H1 (cell line): ENCODE data around the gene KHDC1L. TPM values are rescaled to one million over a fixed set of nuclear protein-coding genes. Genes with fewer than 3 reads are reported as not detected.
A peak's percentile ranks its signal among the peaks of the same experiment; 100 is the strongest.

Experiments
- CTCF ChIA-PET: fragments of 300-600 bp; sonication (Branson Sonifier 250); formaldehyde crosslinking; loops from one replicate; lab custom pipeline; 2021; ENCODE audit not compliant: partially characterized antibody; lab: Charles Lee
- POLR2A ChIA-PET: fragments of 300-600 bp; sonication (Branson Sonifier 250); formaldehyde crosslinking; loops from one replicate; lab custom pipeline; 2021; ENCODE audit warnings: inconsistent platforms; ENCODE audit not compliant: partially characterized antibody; lab: Charles Lee
- DNase-seq, 2 experiments: peaks; one replicate each; pipeline versions ENCODE4 v3.0.0 to v3.0.0-alpha.2; 2010 to 2022; ENCODE audit warnings: low spot score in 2 of 2, low read depth in 1 of 2, mixed read lengths in 1 of 2
- FAIRE-seq: peaks from 2 replicates; lab custom pipeline; 2011; peaks lifted over from hg19 to GRCh38; lab: Jason Lieb, UNC
- H2AFZ ChIP-seq: 2 replicates; pipeline ENCODE4 v1.8.1; 2012; ENCODE audit warnings: low read length, inconsistent platforms
- H2AK5ac ChIP-seq: 2 replicates; pipeline ENCODE4 v1.6.1; 2013; ENCODE audit warnings: low read depth, low read length
- H2BK120ac ChIP-seq: replicated peaks from 2 replicates; pipeline ENCODE3; 2013; ENCODE audit warnings: low read depth, low read length, inconsistent platforms
- H2BK12ac ChIP-seq: 2 replicates; pipeline ENCODE4 v1.6.1; 2013; ENCODE audit warnings: low read depth, low read length
- H2BK15ac ChIP-seq: 2 replicates; pipeline ENCODE4 v1.6.1; 2013; ENCODE audit warnings: low read length
- H2BK20ac ChIP-seq: 2 replicates; pipeline ENCODE4 v1.6.1; 2013; ENCODE audit warnings: low read length
- H2BK5ac ChIP-seq: 2 replicates; pipeline ENCODE4 v1.6.1; 2013; ENCODE audit warnings: low read depth, low read length
- H3K14ac ChIP-seq: 2 replicates; pipeline ENCODE4 v1.6.1; 2013; ENCODE audit warnings: inconsistent platforms; ENCODE audit not compliant: insufficient read length
- H3K18ac ChIP-seq: 2 replicates; pipeline ENCODE4 v1.6.1; 2013; ENCODE audit warnings: low read length; ENCODE audit errors: extremely low read depth
- H3K23ac ChIP-seq: 2 replicates; pipeline ENCODE4 v1.6.1; 2013; ENCODE audit warnings: inconsistent platforms; ENCODE audit not compliant: insufficient read length
- H3K23me2 ChIP-seq: 2 replicates; pipeline ENCODE4 v1.6.1; 2013; ENCODE audit warnings: low read depth, low read length
- H3K27ac ChIP-seq: 2 replicates; pipeline ENCODE4 v1.6.1; 2011; ENCODE audit warnings: low read depth, low read length, inconsistent platforms
- H3K27me3 ChIP-seq, 4 experiments: replicated peaks in 1 of 4; 1 replicate in 1 of 4; 2 replicates in 3 of 4; pipeline versions ENCODE4 v1.6.1 to v1.8.1; 2011 to 2013; ENCODE audit warnings: low read length in 3 of 4, mild to moderate bottlenecking in 3 of 4, inconsistent platforms in 2 of 4, mixed read lengths in 2 of 4, moderate library complexity in 1 of 4; ENCODE audit not compliant: control insufficient read depth in 3 of 4, insufficient read depth in 3 of 4; ENCODE audit errors: extremely low read depth in 1 of 4
- H3K36me3 ChIP-seq, 4 experiments: 2 replicates each; pipeline versions ENCODE4 v1.6.1 to v1.8.1; 2011 to 2013; ENCODE audit warnings: mild to moderate bottlenecking in 4 of 4, low read length in 3 of 4, moderate library complexity in 2 of 4, control low read depth in 1 of 4, inconsistent platforms in 1 of 4; ENCODE audit not compliant: insufficient read depth in 4 of 4, control insufficient read depth in 2 of 4
- H3K4ac ChIP-seq: replicated peaks from 2 replicates; pipeline ENCODE3; 2013; ENCODE audit warnings: low read length, low read depth, mixed read lengths, inconsistent platforms; ENCODE audit not compliant: insufficient read length
- H3K4me1 ChIP-seq, 4 experiments: replicated peaks in 1 of 4; 1 replicate in 1 of 4; 2 replicates in 3 of 4; pipeline versions ENCODE4 v1.6.1 to v1.8.1; 2011 to 2013; ENCODE audit warnings: low read length in 3 of 4, inconsistent platforms in 2 of 4, mixed read lengths in 1 of 4; ENCODE audit not compliant: insufficient read depth in 4 of 4, control insufficient read depth in 3 of 4
- H3K4me2 ChIP-seq, 2 experiments: 2 replicates each; pipeline versions ENCODE4 v1.6.1 to v1.8.1; 2011 to 2013; ENCODE audit warnings: low read depth in 2 of 2, low read length in 2 of 2, control low read depth in 1 of 2, inconsistent platforms in 1 of 2, mild to moderate bottlenecking in 1 of 2; ENCODE audit not compliant: insufficient read depth in 1 of 2
- H3K4me3 ChIP-seq, 4 experiments: fragments of 200-600, 300-600 bp in 1 of 4; sonication (generic), shearing (Covaris generic), sonication (Bioruptor Twin) in 1 of 4; 2 replicates each; pipeline versions ENCODE4 v1.5.1 to v1.8.1; 2011 to 2016; ENCODE audit warnings: low read length in 4 of 4, low read depth in 3 of 4, control low read depth in 2 of 4, inconsistent platforms in 2 of 4, mild to moderate bottlenecking in 2 of 4, mixed read lengths in 1 of 4, moderate library complexity in 1 of 4; ENCODE audit not compliant: insufficient read depth in 2 of 4; ENCODE audit errors: extremely low read depth in 1 of 4
- H3K56ac ChIP-seq: replicated peaks from 2 replicates; pipeline ENCODE3; 2013; ENCODE audit warnings: low read depth, mild to moderate bottlenecking, mixed read lengths, low read length, inconsistent platforms; ENCODE audit not compliant: insufficient read length
- H3K79me1 ChIP-seq: 2 replicates; pipeline ENCODE4 v1.6.1; 2013; ENCODE audit warnings: low read depth, low read length, control low read depth
- H3K79me2 ChIP-seq, 2 experiments: 2 replicates each; pipeline versions ENCODE4 v1.6.1 to v1.8.1; 2012 to 2013; ENCODE audit warnings: low read length in 2 of 2, mild to moderate bottlenecking in 2 of 2, inconsistent platforms in 1 of 2; ENCODE audit not compliant: insufficient read depth in 2 of 2, control insufficient read depth in 1 of 2
- H3K9ac ChIP-seq, 4 experiments: replicated peaks in 1 of 4; 1 replicate in 1 of 4; 2 replicates in 3 of 4; pipeline versions ENCODE4 v1.6.1 to v1.8.1; 2011 to 2013; ENCODE audit warnings: low read depth in 3 of 4, low read length in 3 of 4, control low read depth in 2 of 4, mild to moderate bottlenecking in 2 of 4, moderate library complexity in 2 of 4, inconsistent platforms in 1 of 4; ENCODE audit errors: extremely low read depth in 1 of 4
- H3K9me3 ChIP-seq, 2 experiments: 2 replicates each; pipeline versions ENCODE4 v1.6.1 to v1.8.1; 2012 to 2013; ENCODE audit warnings: mild to moderate bottlenecking in 2 of 2, moderate library complexity in 2 of 2, control low read depth in 1 of 2, inconsistent platforms in 1 of 2, low read depth in 1 of 2, low read length in 1 of 2, mixed read lengths in 1 of 2; ENCODE audit not compliant: insufficient read depth in 2 of 2
- H4K20me1 ChIP-seq, 2 experiments: replicated peaks in 1 of 2; 2 replicates each; pipeline versions ENCODE3 to v1.8.1; 2011 to 2013; ENCODE audit warnings: inconsistent platforms in 2 of 2, low read length in 2 of 2, mild to moderate bottlenecking in 1 of 2; ENCODE audit not compliant: insufficient read depth in 2 of 2, control insufficient read depth in 1 of 2
- H4K5ac ChIP-seq: 2 replicates; pipeline ENCODE4 v1.6.1; 2013; ENCODE audit warnings: low read length, low read depth, mixed read lengths, inconsistent platforms; ENCODE audit not compliant: insufficient read length
- H4K8ac ChIP-seq: 2 replicates; pipeline ENCODE4 v1.8.0; 2013; ENCODE audit warnings: mild to moderate bottlenecking, moderate library complexity, low read length, inconsistent platforms; ENCODE audit not compliant: insufficient read depth; ENCODE audit errors: extremely low read depth
- H4K91ac ChIP-seq: replicated peaks from 2 replicates; pipeline ENCODE3; 2013; ENCODE audit warnings: low read length, mixed read lengths, inconsistent platforms; ENCODE audit not compliant: insufficient read length
- CHD1 ChIP-seq: IDR thresholded peaks from 2 replicates; pipeline ENCODE4 v1.6.1; 2012; ENCODE audit warnings: low read depth, low read length, improper control_type of control experiment
- EGR1 ChIP-seq: IDR thresholded peaks from 2 replicates; pipeline ENCODE4 v1.6.1; 2011; ENCODE audit warnings: low read depth, low read length, borderline replicate concordance
- HDAC2 ChIP-seq, 2 experiments: fragments of 300-600 bp in 1 of 2; sonication (generic) in 1 of 2; IDR thresholded peaks; 2 replicates each; pipeline ENCODE4 v1.6.1; 2011 to 2012; ENCODE audit warnings: low read depth in 2 of 2, low read length in 2 of 2, mild to moderate bottlenecking in 2 of 2, moderate library complexity in 2 of 2, borderline replicate concordance in 1 of 2, inconsistent platforms in 1 of 2
- POLR2A ChIP-seq, 2 experiments: IDR thresholded peaks; 1 replicate in 1 of 2; 2 replicates in 1 of 2; pipeline ENCODE4 v1.6.1; 2011; ENCODE audit warnings: low read depth in 2 of 2, low read length in 2 of 2, mild to moderate bottlenecking in 2 of 2; ENCODE audit errors: control extremely low read depth in 1 of 2
- SP2 ChIP-seq: IDR thresholded peaks from 2 replicates; pipeline ENCODE4 v1.6.1; 2012; ENCODE audit warnings: mild to moderate bottlenecking, low read length, inconsistent platforms
- WGBS, 2 experiments: shearing (Covaris generic) in 1 of 2; methylation state at CpG; one replicate each; pipeline versions ENCODE4 v1.1.6 to v1.1.7; 2013 to 2015; ENCODE audit warnings: low lambda C conversion rate in 2 of 2, mixed read lengths in 2 of 2, inconsistent platforms in 1 of 2, low coverage in 1 of 2, missing lambda C conversion rate in 1 of 2; ENCODE audit not compliant: insufficient replicate concordance in 2 of 2, insufficient coverage in 1 of 2, insufficient read length in 1 of 2; ENCODE audit errors: extremely low coverage in 1 of 2, missing lambda C conversion rate in 1 of 2; 5-methylcytosine and 5-hydroxymethylcytosine counted together
- polyA plus RNA-seq, 7 experiments: library from polyadenylated mRNA; depleted of rRNA in 3 of 7; stranded (reverse) in 5 of 7; unstranded in 2 of 7; fragments of >200 nt in 5 of 7; fragments of 200-250 nt in 2 of 7; gene quantifications; 1 replicate in 5 of 7; 2 replicates in 1 of 7; 4 replicates in 1 of 7; pipeline versions ENCODE4 v1.2.1 to v1.2.3, GENCODE V29; 2011 to 2013; ENCODE audit warnings: missing spikeins in 2 of 7, mixed read lengths in 2 of 7
- total RNA-seq: library from RNA; stranded (reverse); fragmentation: NEBNext Ultra II Directional; extraction: Animal tissue kit (Norgen Biotek cat#: 25700); gene quantifications from 2 replicates; pipeline ENCODE4 v1.2.1, GENCODE V29; 2021

KHDC1L gene
- total and polyA plus RNA-seq, 2 of the 8 experiments (the other 6 are each of a cell fraction or from before 2014, with no cell fraction given): 0.14 TPM; not detected in 1

- peak; percentile 69 for FAIRE-seq
- WGBS, 2 experiments: 84% methylated on average over 1 of the region's 1 CpG; no CpG with 5 or more reads in 1 of the 2 experiments
- POLR2A ChIA-PET: no interaction called here
Measured at GRCh38 chr6:73231986-73232391, 6.7 kb upstream of the KHDC1L start.

More at GRCh38 chr6:73231986-73232391, 6.7 kb upstream of the KHDC1L start:
- no peak overlapping the region for H3K56ac ChIP-seq
- H4K91ac ChIP-seq: no peak overlapping the region
- no peak overlapping the region for H4K8ac ChIP-seq
- H2BK15ac ChIP-seq: no peak overlapping the region
- no peak overlapping the region for H3K4me2 ChIP-seq
- H3K18ac ChIP-seq: no peak overlapping the region
- DNase-seq: no peak
- H3K27ac ChIP-seq: no peak overlapping the region
- H2BK120ac ChIP-seq: no peak overlapping the region
- no peak overlapping the region for H2AK5ac ChIP-seq
- H3K4me1 ChIP-seq: no peaks in the 10 kb centered on the region; a peak in 1 of 7 replicates
- H2BK5ac ChIP-seq: no peak overlapping the region
- no peak overlapping the region for H3K4me3 ChIP-seq
- H4K5ac ChIP-seq: no peak overlapping the region
- H3K36me3 ChIP-seq: no peaks in the 10 kb centered on the region
- H3K27me3 ChIP-seq: no peaks in the 10 kb centered on the region
- no peak overlapping the region for H3K9ac ChIP-seq
- no peaks in the 10 kb centered on the region for H3K23me2 ChIP-seq
- no peak overlapping the region for H3K14ac ChIP-seq
- H3K23ac ChIP-seq: no peak overlapping the region
- no peaks in the 10 kb centered on the region for H3K9me3 ChIP-seq
- no peak overlapping the region for H2BK12ac ChIP-seq
- H4K20me1 ChIP-seq: no peaks in the 10 kb centered on the region
- no peak overlapping the region for H2AFZ ChIP-seq
- CTCF ChIA-PET: interaction anchor here (0.7 to 1.9 kb wide), 3 partner anchors 14 to 94 kb away, joined by 3 to 7 read pairs (median 3); no protein-coding TSS in a partner anchor
- TF ChIP-seq CHD1: no peak
- no peak for TF ChIP-seq SP2
- TF ChIP-seq POLR2A (IDR thresholded peaks at IDR 0.05; ENCODE audit: control extremely low read depth in 1 of 2, low read depth in 2 of 2, low read length in 2 of 2): no peak
- no peak for TF ChIP-seq EGR1
- TF ChIP-seq HDAC2 (IDR thresholded peaks at IDR 0.05; ENCODE audit: borderline replicate concordance in 1 of 2, low read depth in 2 of 2, low read length in 2 of 2): no peak
- no peaks in the 10 kb centered on the region for H3K79me2 ChIP-seq
- H2BK20ac ChIP-seq: no peak overlapping the region
- H3K79me1 ChIP-seq: no peaks in the 10 kb centered on the region
- H3K4ac ChIP-seq: no peak overlapping the region
